ENCODE data around the gene EPHB6. TPM values are rescaled to one million over a fixed set of nuclear protein-coding genes. Genes with fewer than 3 reads are reported as not detected.
A peak's percentile ranks its signal among the peaks of the same experiment; 100 is the strongest.

EPHB6 gene
- total RNA-seq, 2 donors from 2014 or later: 33.2 to 36.9 TPM

GRCh38 chr7:142894112-142894984 lies 39.5 kb downstream of the EPHB6 start:
- Mint-ChIP-seq H3K36me3 (ENCODE audit: low read depth) (no peaks in the 10 kb centered on the region), H3K27me3 (ENCODE audit: insufficient read depth) (peaks cover 42% of the 10 kb centered on the region), H3K4me3 (no peak overlapping the region), H3K27ac (no peak overlapping the region), H3K9me3 (peaks cover 4% of the 10 kb centered on the region), H3K4me1 (peaks cover 20% of the 10 kb centered on the region)
- TF ChIP-seq, protein P1, sequence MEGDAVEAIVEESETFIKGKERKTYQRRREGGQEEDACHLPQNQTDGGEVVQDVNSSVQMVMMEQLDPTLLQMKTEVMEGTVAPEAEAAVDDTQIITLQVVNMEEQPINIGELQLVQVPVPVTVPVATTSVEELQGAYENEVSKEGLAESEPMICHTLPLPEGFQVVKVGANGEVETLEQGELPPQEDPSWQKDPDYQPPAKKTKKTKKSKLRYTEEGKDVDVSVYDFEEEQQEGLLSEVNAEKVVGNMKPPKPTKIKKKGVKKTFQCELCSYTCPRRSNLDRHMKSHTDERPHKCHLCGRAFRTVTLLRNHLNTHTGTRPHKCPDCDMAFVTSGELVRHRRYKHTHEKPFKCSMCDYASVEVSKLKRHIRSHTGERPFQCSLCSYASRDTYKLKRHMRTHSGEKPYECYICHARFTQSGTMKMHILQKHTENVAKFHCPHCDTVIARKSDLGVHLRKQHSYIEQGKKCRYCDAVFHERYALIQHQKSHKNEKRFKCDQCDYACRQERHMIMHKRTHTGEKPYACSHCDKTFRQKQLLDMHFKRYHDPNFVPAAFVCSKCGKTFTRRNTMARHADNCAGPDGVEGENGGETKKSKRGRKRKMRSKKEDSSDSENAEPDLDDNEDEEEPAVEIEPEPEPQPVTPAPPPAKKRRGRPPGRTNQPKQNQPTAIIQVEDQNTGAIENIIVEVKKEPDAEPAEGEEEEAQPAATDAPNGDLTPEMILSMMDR (conservative IDR thresholded peaks at IDR 0.05): no peak
- H3K27ac ChIP-seq (ENCODE audit: low read depth, low read length): no peak overlapping the region
- DNase-seq: peak; percentile 25
- no peaks in the 10 kb centered on the region for H3K36me3 ChIP-seq (ENCODE audit: control insufficient read depth, insufficient read depth, low read length)
- peaks cover 9% of the 10 kb centered on the region for H3K27me3 ChIP-seq (ENCODE audit: control insufficient read depth, insufficient read depth, low read length, poor library complexity, severe bottlenecking)
- WGBS, 2 experiments (ENCODE audit: insufficient coverage in 1 of 2, insufficient read length in 1 of 2): 89 to 100% methylated on average over 5 to 12 of the region's 12 CpGs
- H3K4me3 ChIP-seq (ENCODE audit: low read length): no peak overlapping the region
- H3K9ac ChIP-seq (ENCODE audit: extremely low read depth, low read length, poor library complexity, severe bottlenecking): no peak overlapping the region
- no peaks in the 10 kb centered on the region for H3K9me3 ChIP-seq (ENCODE audit: control insufficient read depth, low read length)
- no peaks in the 10 kb centered on the region for H3K4me1 ChIP-seq (ENCODE audit: control insufficient read depth, insufficient read depth, low read length)

- no peak overlapping the region for H3K9ac ChIP-seq (ENCODE audit: extremely low read depth, low read length, poor library complexity, severe bottlenecking)
- WGBS, 2 experiments (ENCODE audit: insufficient coverage in 1 of 2, insufficient read length in 1 of 2): 88% methylated on average over 4 to 6 of the region's 6 CpGs
- H3K4me3 ChIP-seq (ENCODE audit: low read length): no peak overlapping the region
- peaks cover 20% of the 10 kb centered on the region for H3K4me1 Mint-ChIP-seq
- H3K4me1 ChIP-seq (ENCODE audit: control insufficient read depth, insufficient read depth, low read length): no peaks in the 10 kb centered on the region
- peaks cover 4% of the 10 kb centered on the region for H3K9me3 Mint-ChIP-seq
- H3K9me3 ChIP-seq (ENCODE audit: control insufficient read depth, low read length): no peaks in the 10 kb centered on the region
- no peaks in the 10 kb centered on the region for H3K36me3 ChIP-seq (ENCODE audit: control insufficient read depth, insufficient read depth, low read length)
- no peak overlapping the region for H3K27ac ChIP-seq (ENCODE audit: low read depth, low read length)
- H3K36me3 Mint-ChIP-seq (ENCODE audit: low read depth): no peaks in the 10 kb centered on the region
- H3K27ac Mint-ChIP-seq: no peak overlapping the region
- peaks cover 9% of the 10 kb centered on the region for H3K27me3 ChIP-seq (ENCODE audit: control insufficient read depth, insufficient read depth, low read length, poor library complexity, severe bottlenecking)
- H3K4me3 Mint-ChIP-seq: no peak overlapping the region
- H3K27me3 Mint-ChIP-seq (ENCODE audit: insufficient read depth): peaks cover 41% of the 10 kb centered on the region
- TF ChIP-seq, protein P1 (conservative IDR thresholded peaks at IDR 0.05): no peak
- DNase-seq: peak; percentile 22
These were observed 40.2 kb downstream of the EPHB6 start for GRCh38 chr7:142894985-142895593.

DNA sequence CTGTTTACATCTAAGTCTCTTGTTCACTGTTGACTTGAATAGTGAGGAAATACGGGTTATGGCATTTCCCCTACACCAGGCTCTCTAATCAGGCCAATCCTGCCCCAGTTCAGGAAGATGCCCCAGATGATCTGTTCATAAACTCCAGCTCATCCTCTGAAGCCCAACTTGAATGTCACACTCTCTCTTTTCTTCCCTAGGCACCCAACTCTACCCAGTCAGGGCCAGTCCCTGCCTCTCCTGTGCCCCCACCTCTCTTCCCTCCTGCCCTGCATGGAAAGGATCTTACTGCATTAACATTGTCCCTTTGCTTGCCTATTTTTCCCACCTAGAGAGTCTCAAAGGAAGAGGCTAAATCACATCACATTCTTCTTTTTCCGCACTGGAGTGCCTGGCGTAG lies 41.3 kb downstream of the EPHB6 start:
- no peaks in the 10 kb centered on the region for H3K9me3 ChIP-seq (ENCODE audit: control insufficient read depth, low read length)
- H3K27ac ChIP-seq (ENCODE audit: low read depth, low read length): no peak overlapping the region
- H3K27me3 ChIP-seq (ENCODE audit: control insufficient read depth, insufficient read depth, low read length, poor library complexity, severe bottlenecking): peaks cover 9% of the 10 kb centered on the region
- no peaks in the 10 kb centered on the region for H3K4me1 ChIP-seq (ENCODE audit: control insufficient read depth, insufficient read depth, low read length)
- Mint-ChIP-seq H3K9me3 (peaks cover under 1% of the 10 kb centered on the region), H3K4me3 (no peak overlapping the region), H3K4me1 (peaks cover 20% of the 10 kb centered on the region), H3K27me3 (ENCODE audit: insufficient read depth) (peaks cover 39% of the 10 kb centered on the region), H3K27ac (no peak overlapping the region), H3K36me3 (ENCODE audit: low read depth) (no peaks in the 10 kb centered on the region)
- WGBS, 2 experiments (ENCODE audit: insufficient coverage in 1 of 2, insufficient read length in 1 of 2): 90 to 98% methylated on average over 2 to 3 of the region's 3 CpGs
- no peaks in the 10 kb centered on the region for H3K36me3 ChIP-seq (ENCODE audit: control insufficient read depth, insufficient read depth, low read length)
- no peak overlapping the region for H3K4me3 ChIP-seq (ENCODE audit: low read length)
- DNase-seq: no peak
- TF ChIP-seq, protein P1 (conservative IDR thresholded peaks at IDR 0.05): no peak
- H3K9ac ChIP-seq (ENCODE audit: extremely low read depth, low read length, poor library complexity, severe bottlenecking): no peak overlapping the region

Data from endodermal cell (in vitro differentiated cells).